AG04450 (cell line): ENCODE results near the gene RAMACL. TPM values are rescaled to one million over a fixed set of nuclear protein-coding genes. Genes with fewer than 3 reads are reported as not detected.

Experiments used
- CTCF ChIA-PET: fragments of 300-600, 350-600 bp; formaldehyde crosslinking; extraction: SDS; loops from one replicate; lab custom pipeline; 2022; ENCODE audit warnings: antibody characterized with exemption, inconsistent platforms; lab: Charles Lee
- POLR2A ChIA-PET: fragments of 350-600 bp; formaldehyde crosslinking; extraction: SDS; loops from one replicate; lab custom pipeline; 2021; ENCODE audit warnings: antibody characterized with exemption, inconsistent platforms; lab: Yijun Ruan, JAX
- DNase-seq: peaks from one replicate; pipeline ENCODE4 v3.0.0-alpha.2; 2011; ENCODE audit warnings: low read depth, low spot score
- H3K27ac ChIP-seq: one replicate; pipeline ENCODE4 v1.5.1; 2012; ENCODE audit warnings: low read depth, low read length, control low read depth
- H3K27me3 ChIP-seq: one replicate; pipeline ENCODE4 v1.6.0; 2012; ENCODE audit warnings: low read length; ENCODE audit not compliant: control insufficient read depth, insufficient read depth
- H3K4me3 ChIP-seq: 2 replicates; pipeline ENCODE4 v1.5.1; 2011; ENCODE audit warnings: mild to moderate bottlenecking, low read depth, low read length, control low read depth
- H3K9me3 ChIP-seq: 2 replicates; pipeline ENCODE4 v1.5.1; 2012; ENCODE audit warnings: low read length; ENCODE audit not compliant: control insufficient read depth, insufficient read depth
- CTCF ChIP-seq: IDR thresholded peaks from 2 replicates; pipeline ENCODE4 v1.5.1; 2011; ENCODE audit warnings: low read depth, low read length, control low read depth, inconsistent platforms
- polyA plus RNA-seq: library from polyadenylated mRNA; depleted of rRNA; stranded (reverse); fragments of >200 nt; gene quantifications from 2 replicates; pipeline ENCODE4 v1.2.3, GENCODE V29; 2011

The RAMACL gene
- polyA plus RNA-seq, 1 experiment: 0.77 TPM

GRCh38 chr6:166570929-166571713, 15.4 kb downstream of the RAMACL start:
- TF ChIP-seq CTCF: no peak
- ChIA-PET CTCF (no interaction called here), POLR2A (no interaction called here)
- no peak overlapping the region for H3K4me3 ChIP-seq
- no peak overlapping the region for H3K27ac ChIP-seq
- H3K27me3 ChIP-seq: no peaks in the 10 kb centered on the region
- no peak for DNase-seq
- H3K9me3 ChIP-seq: peaks cover 6% of the 10 kb centered on the region; the same call in 1 of the 2 replicates

- H3K4me3 ChIP-seq: no peak overlapping the region
- CTCF ChIA-PET: no interaction called here
- POLR2A ChIA-PET: no interaction called here
- no peak overlapping the region for H3K27ac ChIP-seq
- H3K9me3 ChIP-seq: peaks cover 6% of the 10 kb centered on the region; the same call in 1 of the 2 replicates
- no peaks in the 10 kb centered on the region for H3K27me3 ChIP-seq
- DNase-seq: no peak
- no peak for TF ChIP-seq CTCF
Observed at GRCh38 chr6:166569206-166569605, 17.3 kb downstream of the RAMACL start.

GRCh38 chr6:166567813-166568212, 18.7 kb downstream of the RAMACL start:
- ChIA-PET POLR2A (no interaction called here), CTCF (no interaction called here)
- TF ChIP-seq CTCF: no peak
- H3K9me3 ChIP-seq: peaks cover 6% of the 10 kb centered on the region; the same call in 1 of the 2 replicates
- no peaks in the 10 kb centered on the region for H3K27me3 ChIP-seq
- DNase-seq: no peak
- H3K4me3 ChIP-seq: no peak overlapping the region
- peak overlapping the region; percentile 68 for H3K27ac ChIP-seq

GRCh38 chr6:166567107-166567506, 19.4 kb downstream of the RAMACL start:
- peak; percentile 86 for DNase-seq
- TF ChIP-seq CTCF: no peak
- H3K4me3 ChIP-seq: no peak overlapping the region
- CTCF ChIA-PET: no interaction called here
- POLR2A ChIA-PET: no interaction called here
- H3K9me3 ChIP-seq: peaks cover 6% of the 10 kb centered on the region; the same call in 1 of the 2 replicates
- peak overlapping the region; percentile 68 for H3K27ac ChIP-seq
- H3K27me3 ChIP-seq: no peaks in the 10 kb centered on the region
